Measurements from ENCODE around the gene PRSS57.

DNA sequence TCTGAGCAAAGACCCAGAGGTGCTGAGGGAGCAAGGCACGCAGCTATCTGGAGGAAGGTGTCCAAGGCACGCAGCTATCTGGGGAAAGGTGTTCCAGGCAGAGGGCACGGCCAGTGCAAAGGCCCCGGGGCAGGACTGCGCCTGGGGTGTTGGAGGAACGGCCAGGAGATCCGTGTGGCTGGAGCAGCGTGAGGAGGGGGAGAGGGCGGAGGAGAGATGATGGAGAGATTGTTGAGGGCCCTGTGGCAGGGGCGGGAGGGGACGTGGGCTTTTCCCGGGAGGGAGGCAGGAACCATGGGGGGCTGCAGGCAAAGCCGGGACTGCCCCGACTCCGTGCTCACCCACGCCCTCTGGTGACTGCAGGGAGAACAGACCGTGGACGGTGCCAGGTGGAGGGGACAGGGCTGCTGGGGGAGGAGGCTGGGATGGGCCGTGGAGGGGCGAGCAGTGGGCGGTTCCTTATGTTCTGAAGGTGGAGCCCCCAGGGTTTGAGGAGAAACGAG lies 42.4 kb upstream of the PRSS57 start:
- TF ChIP-seq POLR2A (IDR thresholded peaks at IDR 0.05) = no peak
- TF ChIP-seq, protein P1, sequence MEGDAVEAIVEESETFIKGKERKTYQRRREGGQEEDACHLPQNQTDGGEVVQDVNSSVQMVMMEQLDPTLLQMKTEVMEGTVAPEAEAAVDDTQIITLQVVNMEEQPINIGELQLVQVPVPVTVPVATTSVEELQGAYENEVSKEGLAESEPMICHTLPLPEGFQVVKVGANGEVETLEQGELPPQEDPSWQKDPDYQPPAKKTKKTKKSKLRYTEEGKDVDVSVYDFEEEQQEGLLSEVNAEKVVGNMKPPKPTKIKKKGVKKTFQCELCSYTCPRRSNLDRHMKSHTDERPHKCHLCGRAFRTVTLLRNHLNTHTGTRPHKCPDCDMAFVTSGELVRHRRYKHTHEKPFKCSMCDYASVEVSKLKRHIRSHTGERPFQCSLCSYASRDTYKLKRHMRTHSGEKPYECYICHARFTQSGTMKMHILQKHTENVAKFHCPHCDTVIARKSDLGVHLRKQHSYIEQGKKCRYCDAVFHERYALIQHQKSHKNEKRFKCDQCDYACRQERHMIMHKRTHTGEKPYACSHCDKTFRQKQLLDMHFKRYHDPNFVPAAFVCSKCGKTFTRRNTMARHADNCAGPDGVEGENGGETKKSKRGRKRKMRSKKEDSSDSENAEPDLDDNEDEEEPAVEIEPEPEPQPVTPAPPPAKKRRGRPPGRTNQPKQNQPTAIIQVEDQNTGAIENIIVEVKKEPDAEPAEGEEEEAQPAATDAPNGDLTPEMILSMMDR (IDR thresholded peaks at IDR 0.05) = no peak
